Measurements from ENCODE around the gene HOXA7.

HOXA7 gene

GRCh38 chr7:27179503-27180430, 23.3 kb upstream of the HOXA7 start:
- 4 to 7% methylated on average over 56 of the region's 56 CpGs for WGBS, 2 experiments
- no peaks in the 10 kb centered on the region for H3K4me1 ChIP-seq (ENCODE audit: control insufficient read depth, insufficient read depth, low read length)
- peaks cover 100% of the 10 kb centered on the region for H3K27me3 ChIP-seq (ENCODE audit: control insufficient read depth, insufficient read depth, low read length, poor library complexity, severe bottlenecking)
- H3K4me3 ChIP-seq (ENCODE audit: insufficient read depth, low read depth, low read length): no peak overlapping the region
- no peaks in the 10 kb centered on the region for H3K36me3 ChIP-seq (ENCODE audit: control insufficient read depth, insufficient read depth, low read length)
- no peaks in the 10 kb centered on the region for H3K9me3 ChIP-seq (ENCODE audit: control insufficient read depth, low read length)
- no peak overlapping the region for H3K27ac ChIP-seq (ENCODE audit: insufficient read depth, low read depth, low read length, poor library complexity, severe bottlenecking)

GRCh38 chr7:27179030-27179429, 22.6 kb upstream of the HOXA7 start:
- no peak overlapping the region for H3K4me3 ChIP-seq (ENCODE audit: insufficient read depth, low read depth, low read length)
- H3K27ac ChIP-seq (ENCODE audit: insufficient read depth, low read depth, low read length, poor library complexity, severe bottlenecking): no peak overlapping the region
- WGBS, 2 experiments: 7 to 12% methylated on average over 14 of the region's 14 CpGs
- H3K36me3 ChIP-seq (ENCODE audit: control insufficient read depth, insufficient read depth, low read length): no peaks in the 10 kb centered on the region
- H3K9me3 ChIP-seq (ENCODE audit: control insufficient read depth, low read length): no peaks in the 10 kb centered on the region
- H3K4me1 ChIP-seq (ENCODE audit: control insufficient read depth, insufficient read depth, low read length): no peaks in the 10 kb centered on the region
- H3K27me3 ChIP-seq (ENCODE audit: control insufficient read depth, insufficient read depth, low read length, poor library complexity, severe bottlenecking): peaks cover 100% of the 10 kb centered on the region

- Histone ChIP-seq H3K27me3 (ENCODE audit: control insufficient read depth, insufficient read depth, low read length, poor library complexity, severe bottlenecking) (peaks cover 100% of the 10 kb centered on the region), H3K9me3 (ENCODE audit: control insufficient read depth, low read length) (no peaks in the 10 kb centered on the region), H3K4me1 (ENCODE audit: control insufficient read depth, insufficient read depth, low read length) (no peaks in the 10 kb centered on the region), H3K4me3 (ENCODE audit: insufficient read depth, low read depth, low read length) (no peak overlapping the region), H3K36me3 (ENCODE audit: control insufficient read depth, insufficient read depth, low read length) (no peaks in the 10 kb centered on the region), H3K27ac (ENCODE audit: insufficient read depth, low read depth, low read length, poor library complexity, severe bottlenecking) (no peak overlapping the region)
- WGBS, 2 experiments: 20 to 31% methylated on average over 6 of the region's 6 CpGs
Measured at GRCh38 chr7:27178366-27178765, 21.9 kb upstream of the HOXA7 start.

- peaks cover 100% of the 10 kb centered on the region for H3K27me3 ChIP-seq (ENCODE audit: control insufficient read depth, insufficient read depth, low read length, poor library complexity, severe bottlenecking)
- no peaks in the 10 kb centered on the region for H3K36me3 ChIP-seq (ENCODE audit: control insufficient read depth, insufficient read depth, low read length)
- no peak overlapping the region for H3K27ac ChIP-seq (ENCODE audit: insufficient read depth, low read depth, low read length, poor library complexity, severe bottlenecking)
- no peaks in the 10 kb centered on the region for H3K4me1 ChIP-seq (ENCODE audit: control insufficient read depth, insufficient read depth, low read length)
- 28 to 31% methylated on average over 5 of the region's 5 CpGs for WGBS, 2 experiments
- H3K9me3 ChIP-seq (ENCODE audit: control insufficient read depth, low read length): no peaks in the 10 kb centered on the region
- H3K4me3 ChIP-seq (ENCODE audit: insufficient read depth, low read depth, low read length): no peak overlapping the region
Measured at GRCh38 chr7:27177795-27178320, 21.4 kb upstream of the HOXA7 start.

DNA sequence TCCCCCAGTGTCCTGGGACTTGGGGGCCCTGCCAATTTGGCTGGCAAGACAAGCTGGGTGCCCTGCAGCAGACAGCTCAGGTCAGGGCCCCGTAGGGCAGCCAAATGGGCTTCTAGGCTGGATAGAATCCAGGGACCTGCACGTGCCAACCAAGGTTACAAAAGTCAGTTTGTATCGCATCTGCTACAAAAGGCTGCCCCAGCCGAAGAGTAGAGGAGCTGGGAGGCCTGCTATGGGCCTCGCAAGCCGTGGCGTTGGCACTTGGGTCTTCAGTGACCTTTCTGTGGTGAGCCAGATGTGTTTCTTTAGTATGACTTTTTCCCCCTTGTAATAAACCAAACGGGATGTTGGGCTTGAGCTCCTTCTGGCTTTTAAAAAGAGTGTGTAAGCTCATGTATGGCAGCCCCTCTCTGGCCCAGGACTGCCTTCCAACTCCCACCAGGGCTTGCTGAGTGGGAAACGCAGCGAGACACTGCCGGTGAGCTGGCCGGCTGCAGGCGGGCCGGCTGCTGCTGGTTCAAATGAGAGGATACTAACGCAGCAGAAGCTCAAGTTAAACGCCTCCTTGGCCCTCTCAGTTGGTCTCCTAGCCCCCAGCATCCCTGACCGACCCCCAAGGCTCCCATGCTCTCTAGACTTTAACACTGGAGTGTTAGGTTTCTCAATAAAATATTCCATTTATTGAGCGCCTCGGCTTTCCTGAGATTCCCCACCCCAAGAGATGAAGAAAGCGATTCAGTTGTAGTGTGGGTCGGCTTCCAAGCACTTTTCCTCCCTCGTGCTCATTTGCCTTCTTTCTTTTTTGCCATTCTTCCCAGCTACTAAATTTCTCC, 20.7 kb upstream of the HOXA7 start:
- Histone ChIP-seq H3K4me1 (ENCODE audit: control insufficient read depth, insufficient read depth, low read length) (no peaks in the 10 kb centered on the region), H3K4me3 (ENCODE audit: insufficient read depth, low read depth, low read length) (no peak overlapping the region), H3K27me3 (ENCODE audit: control insufficient read depth, insufficient read depth, low read length, poor library complexity, severe bottlenecking) (peaks cover 100% of the 10 kb centered on the region), H3K9me3 (ENCODE audit: control insufficient read depth, low read length) (no peaks in the 10 kb centered on the region), H3K36me3 (ENCODE audit: control insufficient read depth, insufficient read depth, low read length) (no peaks in the 10 kb centered on the region), H3K27ac (ENCODE audit: insufficient read depth, low read depth, low read length, poor library complexity, severe bottlenecking) (no peak overlapping the region)
- WGBS, 2 experiments: 19 to 22% methylated on average over 22 of the region's 22 CpGs

DNA sequence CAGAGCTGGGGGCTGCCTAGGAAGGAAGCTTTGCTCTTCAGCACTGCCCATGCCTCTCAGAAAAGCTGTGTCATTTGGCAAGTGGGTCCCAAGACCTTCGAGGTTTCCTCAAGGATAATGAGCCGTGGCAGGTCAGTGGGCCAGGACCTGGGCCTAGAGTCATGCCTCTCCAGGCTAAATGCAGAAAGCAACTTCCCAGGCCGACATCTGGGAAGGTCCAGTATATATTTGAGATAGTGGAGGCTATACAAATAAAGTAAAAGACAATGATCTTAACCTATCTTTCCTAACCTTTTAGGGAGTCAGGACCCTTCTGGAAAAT, 20.0 kb upstream of the HOXA7 start:
- no peaks in the 10 kb centered on the region for H3K9me3 ChIP-seq (ENCODE audit: control insufficient read depth, low read length)
- H3K4me3 ChIP-seq (ENCODE audit: insufficient read depth, low read depth, low read length): no peak overlapping the region
- H3K4me1 ChIP-seq (ENCODE audit: control insufficient read depth, insufficient read depth, low read length): no peaks in the 10 kb centered on the region
- H3K27me3 ChIP-seq (ENCODE audit: control insufficient read depth, insufficient read depth, low read length, poor library complexity, severe bottlenecking): peaks cover 100% of the 10 kb centered on the region
- no peak overlapping the region for H3K27ac ChIP-seq (ENCODE audit: insufficient read depth, low read depth, low read length, poor library complexity, severe bottlenecking)
- H3K36me3 ChIP-seq (ENCODE audit: control insufficient read depth, insufficient read depth, low read length): no peaks in the 10 kb centered on the region
- WGBS, 2 experiments: 54 to 62% methylated on average over 3 of the region's 3 CpGs

DNA sequence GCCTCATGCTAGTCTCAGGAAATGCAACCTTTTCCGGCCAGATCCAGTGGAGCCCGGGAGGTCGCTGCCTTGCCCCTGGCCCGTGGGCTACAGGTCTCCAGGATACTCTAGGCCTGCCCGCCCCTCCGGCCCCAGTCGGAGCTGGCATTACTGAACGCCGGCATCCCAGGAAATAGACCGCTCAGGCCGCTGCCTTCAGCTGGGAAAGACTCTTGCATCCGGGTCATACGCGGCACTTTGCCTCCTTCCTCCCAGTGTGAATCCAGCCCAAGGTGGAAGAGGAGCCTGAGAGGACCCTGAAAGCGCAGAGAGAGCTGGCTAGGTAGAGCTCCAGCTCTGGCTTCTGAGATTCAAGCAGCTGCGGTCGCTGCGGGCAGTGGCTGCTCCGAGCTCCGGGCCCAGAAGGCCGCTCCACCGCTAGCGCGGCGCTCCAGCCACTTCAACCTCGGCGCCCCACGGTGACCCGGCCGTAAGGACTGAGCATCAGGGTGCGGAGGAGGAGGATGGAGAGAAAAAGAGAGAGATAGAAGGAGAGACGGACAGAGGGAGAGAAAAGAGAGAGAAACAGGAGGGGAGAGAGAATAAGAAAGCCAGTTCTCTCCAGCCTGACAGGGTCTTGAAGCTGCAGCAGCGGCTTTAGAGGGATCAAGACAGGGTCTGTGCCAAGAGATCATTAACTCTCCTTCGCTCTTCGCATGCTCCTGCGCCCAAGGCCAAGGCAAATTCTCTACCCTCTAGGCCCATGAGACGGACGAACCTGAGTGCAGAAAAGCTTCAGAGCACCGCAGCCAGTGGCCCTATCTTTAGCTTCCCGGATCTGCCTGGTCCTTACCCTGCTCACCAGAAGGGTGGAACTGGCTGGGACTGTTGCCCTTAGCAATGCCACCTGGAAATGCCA, 19.4 kb upstream of the HOXA7 start:
- WGBS, 2 experiments: 8 to 10% methylated on average over 40 of the region's 40 CpGs
- Histone ChIP-seq H3K27me3 (ENCODE audit: control insufficient read depth, insufficient read depth, low read length, poor library complexity, severe bottlenecking) (peaks cover 100% of the 10 kb centered on the region), H3K4me3 (ENCODE audit: insufficient read depth, low read depth, low read length) (no peak overlapping the region), H3K36me3 (ENCODE audit: control insufficient read depth, insufficient read depth, low read length) (no peaks in the 10 kb centered on the region), H3K9me3 (ENCODE audit: control insufficient read depth, low read length) (no peaks in the 10 kb centered on the region), H3K27ac (ENCODE audit: insufficient read depth, low read depth, low read length, poor library complexity, severe bottlenecking) (no peak overlapping the region), H3K4me1 (ENCODE audit: control insufficient read depth, insufficient read depth, low read length) (no peaks in the 10 kb centered on the region)

DNA sequence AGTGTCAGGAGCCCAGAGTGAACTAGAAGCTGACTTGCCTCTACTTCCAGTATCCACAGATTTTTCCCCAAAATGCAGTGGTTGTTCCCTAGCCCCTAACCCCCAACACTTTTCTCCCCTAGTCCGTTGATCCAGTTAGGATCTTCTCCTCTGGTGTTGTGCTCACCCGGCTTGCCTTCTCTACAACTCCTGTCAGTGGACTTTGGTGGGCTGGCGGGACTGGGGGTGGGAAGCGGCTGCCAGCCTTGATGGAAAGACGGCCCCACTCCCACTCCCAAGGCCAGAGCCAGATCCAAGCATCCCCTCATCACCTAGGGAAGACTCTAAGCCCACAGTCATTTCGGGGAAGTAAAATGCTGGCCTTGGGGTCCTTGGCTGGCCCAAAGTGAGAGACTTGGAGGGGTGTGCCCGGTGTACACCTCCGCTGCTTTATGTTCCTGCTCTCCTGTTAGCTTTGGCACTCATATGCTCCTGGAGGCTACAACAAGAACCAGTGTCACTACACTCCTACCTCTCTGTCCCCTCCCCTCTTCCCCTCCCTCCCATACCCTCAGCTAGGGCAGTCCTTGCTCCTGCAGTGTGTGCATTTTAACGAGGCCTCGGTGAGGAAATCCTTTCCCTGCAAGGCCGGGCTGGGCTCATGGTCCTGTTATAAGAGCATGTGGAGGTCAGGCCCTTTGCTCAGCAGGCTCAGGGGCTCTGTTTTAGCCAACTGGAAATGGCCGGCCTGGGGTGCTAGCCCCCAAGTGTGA, 18.6 kb upstream of the HOXA7 start:
- Histone ChIP-seq H3K4me1 (ENCODE audit: control insufficient read depth, insufficient read depth, low read length) (no peaks in the 10 kb centered on the region), H3K4me3 (ENCODE audit: insufficient read depth, low read depth, low read length) (no peak overlapping the region), H3K36me3 (ENCODE audit: control insufficient read depth, insufficient read depth, low read length) (no peaks in the 10 kb centered on the region), H3K27ac (ENCODE audit: insufficient read depth, low read depth, low read length, poor library complexity, severe bottlenecking) (no peak overlapping the region), H3K27me3 (ENCODE audit: control insufficient read depth, insufficient read depth, low read length, poor library complexity, severe bottlenecking) (peaks cover 100% of the 10 kb centered on the region), H3K9me3 (ENCODE audit: control insufficient read depth, low read length) (no peaks in the 10 kb centered on the region)
- WGBS, 2 experiments: 20 to 22% methylated on average over 12 of the region's 12 CpGs
